Subcutaneous adipose tissue (tissue), 4 donors: ENCODE data around the gene ICAM3. TPM values are rescaled to one million over a fixed set of nuclear protein-coding genes. Genes with fewer than 3 reads are reported as not detected.

Source experiments
- CTCF ChIP-seq: fragments of 450-650 bp; IDR thresholded peaks from one replicate; pipeline ENCODE4 v1.5.1; 2016; ENCODE audit warnings: low read depth, mild to moderate bottlenecking, control low read depth, antibody characterized with exemption, moderate library complexity
- total RNA-seq, 4 donors: library from RNA; depleted of rRNA; stranded (reverse); fragments of >200 nt; gene quantifications; one replicate each; pipeline ENCODE4 v1.1.0, GENCODE V29; 2016

Gene ICAM3
- total RNA-seq, 4 donors from 2014 or later, result 4.9 to 17.3 (median 9.2) TPM

- no peak for TF ChIP-seq CTCF
These were observed 484 bp downstream of the ICAM3 start for GRCh38 chr19:10338940-10339339.

- TF ChIP-seq CTCF, result no peak
These were observed 4.0 kb downstream of the ICAM3 start for GRCh38 chr19:10335352-10335985.

GRCh38 chr19:10334588-10335351 is 4.7 kb downstream of the ICAM3 start:
- no peak for TF ChIP-seq CTCF

- no peak for TF ChIP-seq CTCF
These were observed 5.5 kb downstream of the ICAM3 start for GRCh38 chr19:10333758-10334587.

GRCh38 chr19:10332965-10333757 is 6.3 kb downstream of the ICAM3 start, which contains the start of gene RAVER1:
RAVER1 (minus strand) TSS chr19:10333529; CDS start chr19:10333507, 22 bp downstream.
- no peak for TF ChIP-seq CTCF

GRCh38 chr19:10332158-10332964 is 7.1 kb downstream of the ICAM3 start:
- TF ChIP-seq CTCF, result no peak
